HEK293T (cell line): ENCODE measurements around the gene C5AR1.

ENCODE experiments used
- CTCF ChIA-PET: fragments of 350-600 bp; formaldehyde crosslinking; extraction: SDS; loops from one replicate; lab custom pipeline; 2021; ENCODE audit warnings: antibody characterized with exemption, inconsistent platforms; lab: Yijun Ruan, JAX
- POLR2A ChIA-PET: fragments of 350-600 bp; formaldehyde crosslinking; extraction: SDS; loops from one replicate; lab custom pipeline; 2020; ENCODE audit warnings: antibody characterized with exemption, inconsistent platforms; lab: Yijun Ruan, JAX
- DNase-seq: peaks from one replicate; pipeline ENCODE4 v3.0.0; 2012; ENCODE audit warnings: mixed read lengths; ENCODE audit errors: extremely low spot score
- ARNT ChIP-seq: fragments of 450-650 bp; IDR thresholded peaks from 2 replicates; pipeline ENCODE4 v1.6.1; 2017; ENCODE audit warnings: mild to moderate bottlenecking
- BHLHE40 ChIP-seq: fragments of 450-650 bp; IDR thresholded peaks from 2 replicates; pipeline ENCODE4 v1.6.1; 2016; ENCODE audit warnings: mild to moderate bottlenecking, moderate library complexity, borderline replicate concordance
- CTBP1 ChIP-seq: fragments of 450-650 bp; IDR thresholded peaks from 2 replicates; pipeline ENCODE4 v1.6.1; 2016; ENCODE audit warnings: borderline replicate concordance
- ELF4 ChIP-seq: fragments of 450-650 bp; IDR thresholded peaks from 2 replicates; pipeline ENCODE4 v1.6.1; 2017; ENCODE audit warnings: antibody characterized with exemption
- FOXA1 ChIP-seq: fragments of 450-650 bp; IDR thresholded peaks from 2 replicates; pipeline ENCODE4 v1.6.1; 2016; ENCODE audit warnings: mild to moderate bottlenecking
- FOXK2 ChIP-seq: fragments of 450-650 bp; IDR thresholded peaks from 2 replicates; pipeline ENCODE4 v1.6.1; 2016; ENCODE audit warnings: mild to moderate bottlenecking
- HDGF ChIP-seq: fragments of 450-650 bp; IDR thresholded peaks from 2 replicates; pipeline ENCODE4 v1.6.1; 2017; ENCODE audit warnings: antibody characterized with exemption, borderline replicate concordance
- L3MBTL2 ChIP-seq: fragments of 450-650 bp; conservative IDR thresholded peaks from 2 replicates; pipeline ENCODE4 v1.6.1; 2016; ENCODE audit warnings: mild to moderate bottlenecking
- LEF1 ChIP-seq: fragments of 450-650 bp; IDR thresholded peaks from 2 replicates; pipeline ENCODE4 v1.6.1; 2017; ENCODE audit warnings: mild to moderate bottlenecking, borderline replicate concordance
- NFRKB ChIP-seq: fragments of 450-650 bp; IDR thresholded peaks from 2 replicates; pipeline ENCODE4 v1.6.1; 2016; ENCODE audit warnings: mild to moderate bottlenecking, moderate library complexity
- PKNOX1 ChIP-seq: fragments of 450-650 bp; IDR thresholded peaks from 2 replicates; pipeline ENCODE4 v1.6.1; 2016
- SUZ12 ChIP-seq: fragments of 450-650 bp; IDR thresholded peaks from 2 replicates; pipeline ENCODE4 v1.6.1; 2016; ENCODE audit warnings: mild to moderate bottlenecking
- TARDBP ChIP-seq: fragments of 450-650 bp; IDR thresholded peaks from 2 replicates; pipeline ENCODE4 v1.6.1; 2016
- ZNF384 ChIP-seq: fragments of 450-650 bp; IDR thresholded peaks from 2 replicates; pipeline ENCODE4 v1.6.1; 2016

The C5AR1 gene

GRCh38 chr19:47370045-47370611 is 60.5 kb downstream of the C5AR1 start:
- TF ChIP-seq CTBP1 (no peak), HDGF (no peak), FOXA1 (no peak), BHLHE40 (no peak), ELF4 (no peak), SUZ12 (no peak), LEF1 (no peak), TARDBP (no peak)
- ChIA-PET CTCF (no interaction called here), POLR2A (no interaction called here)
- no peak for DNase-seq

- ChIA-PET POLR2A (no interaction called here), CTCF (no interaction called here)
- TF ChIP-seq LEF1, result no peak
- TF ChIP-seq NFRKB, result no peak
- TF ChIP-seq ELF4, result no peak
- TF ChIP-seq FOXA1, result no peak
- no peak for TF ChIP-seq PKNOX1
- no peak for TF ChIP-seq FOXK2
- no peak for TF ChIP-seq ARNT
- TF ChIP-seq CTBP1, result no peak
- TF ChIP-seq L3MBTL2, result no peak
- no peak for TF ChIP-seq ZNF384
- DNase-seq, result no peak
Measured at GRCh38 chr19:47371261-47371660, 61.6 kb downstream of the C5AR1 start.
